Measurements from ENCODE around the gene ANXA2.

- TF ChIP-seq, protein P1, sequence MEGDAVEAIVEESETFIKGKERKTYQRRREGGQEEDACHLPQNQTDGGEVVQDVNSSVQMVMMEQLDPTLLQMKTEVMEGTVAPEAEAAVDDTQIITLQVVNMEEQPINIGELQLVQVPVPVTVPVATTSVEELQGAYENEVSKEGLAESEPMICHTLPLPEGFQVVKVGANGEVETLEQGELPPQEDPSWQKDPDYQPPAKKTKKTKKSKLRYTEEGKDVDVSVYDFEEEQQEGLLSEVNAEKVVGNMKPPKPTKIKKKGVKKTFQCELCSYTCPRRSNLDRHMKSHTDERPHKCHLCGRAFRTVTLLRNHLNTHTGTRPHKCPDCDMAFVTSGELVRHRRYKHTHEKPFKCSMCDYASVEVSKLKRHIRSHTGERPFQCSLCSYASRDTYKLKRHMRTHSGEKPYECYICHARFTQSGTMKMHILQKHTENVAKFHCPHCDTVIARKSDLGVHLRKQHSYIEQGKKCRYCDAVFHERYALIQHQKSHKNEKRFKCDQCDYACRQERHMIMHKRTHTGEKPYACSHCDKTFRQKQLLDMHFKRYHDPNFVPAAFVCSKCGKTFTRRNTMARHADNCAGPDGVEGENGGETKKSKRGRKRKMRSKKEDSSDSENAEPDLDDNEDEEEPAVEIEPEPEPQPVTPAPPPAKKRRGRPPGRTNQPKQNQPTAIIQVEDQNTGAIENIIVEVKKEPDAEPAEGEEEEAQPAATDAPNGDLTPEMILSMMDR (conservative IDR thresholded peaks at IDR 0.05; ENCODE audit: low read depth, low read length), result no peak
- TF ChIP-seq EZH2phosphoT487 (IDR thresholded peaks at IDR 0.05; ENCODE audit: borderline replicate concordance, low read length) (no peak), EZH2 (IDR thresholded peaks at IDR 0.05; ENCODE audit: low read length, unreplicated experiment) (no peak)
Observed at GRCh38 chr15:60416484-60416883, 18.7 kb upstream of the ANXA2 start.
